22Rv1 (cell line): ENCODE results near the gene NPR1.

Experiments
- H3K27ac ChIP-seq: fragments of 450-650 bp; 2 replicates; pipeline ENCODE4 v1.5.1; 2017
- ZFX ChIP-seq: fragments of 450-650 bp; IDR thresholded peaks from 2 replicates; pipeline ENCODE4 v1.6.1; 2017; ENCODE audit warnings: antibody characterized with exemption, borderline replicate concordance
- TF ChIP-seq, protein P1 (sequence below): fragments of 450-650 bp; IDR thresholded peaks from 2 replicates; pipeline ENCODE4 v1.5.1; 2017; ENCODE audit warnings: mild to moderate bottlenecking

NPR1 gene

DNA sequence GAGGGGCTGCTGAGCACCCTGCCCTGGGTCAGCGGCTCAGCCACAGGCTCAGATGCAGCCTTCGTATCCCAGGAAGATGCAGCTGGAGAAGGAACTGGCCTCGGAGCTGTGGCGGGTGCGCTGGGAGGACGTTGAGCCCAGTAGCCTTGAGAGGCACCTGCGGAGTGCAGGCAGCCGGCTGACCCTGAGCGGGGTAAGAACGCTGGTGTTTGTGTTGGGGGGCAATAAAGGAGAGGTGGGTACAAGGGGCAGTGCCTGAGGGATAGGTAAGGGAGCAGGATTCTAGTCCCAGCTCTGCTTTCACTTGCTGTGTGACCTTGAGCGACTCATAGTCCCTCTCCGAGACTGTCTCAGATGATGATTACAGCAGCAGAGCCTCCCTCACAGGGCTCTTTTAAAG lies 6.4 kb downstream of the NPR1 start:
- TF ChIP-seq ZFX = no peak
- TF ChIP-seq, protein P1, sequence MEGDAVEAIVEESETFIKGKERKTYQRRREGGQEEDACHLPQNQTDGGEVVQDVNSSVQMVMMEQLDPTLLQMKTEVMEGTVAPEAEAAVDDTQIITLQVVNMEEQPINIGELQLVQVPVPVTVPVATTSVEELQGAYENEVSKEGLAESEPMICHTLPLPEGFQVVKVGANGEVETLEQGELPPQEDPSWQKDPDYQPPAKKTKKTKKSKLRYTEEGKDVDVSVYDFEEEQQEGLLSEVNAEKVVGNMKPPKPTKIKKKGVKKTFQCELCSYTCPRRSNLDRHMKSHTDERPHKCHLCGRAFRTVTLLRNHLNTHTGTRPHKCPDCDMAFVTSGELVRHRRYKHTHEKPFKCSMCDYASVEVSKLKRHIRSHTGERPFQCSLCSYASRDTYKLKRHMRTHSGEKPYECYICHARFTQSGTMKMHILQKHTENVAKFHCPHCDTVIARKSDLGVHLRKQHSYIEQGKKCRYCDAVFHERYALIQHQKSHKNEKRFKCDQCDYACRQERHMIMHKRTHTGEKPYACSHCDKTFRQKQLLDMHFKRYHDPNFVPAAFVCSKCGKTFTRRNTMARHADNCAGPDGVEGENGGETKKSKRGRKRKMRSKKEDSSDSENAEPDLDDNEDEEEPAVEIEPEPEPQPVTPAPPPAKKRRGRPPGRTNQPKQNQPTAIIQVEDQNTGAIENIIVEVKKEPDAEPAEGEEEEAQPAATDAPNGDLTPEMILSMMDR = no peak
- H3K27ac ChIP-seq = no peak overlapping the region

DNA sequence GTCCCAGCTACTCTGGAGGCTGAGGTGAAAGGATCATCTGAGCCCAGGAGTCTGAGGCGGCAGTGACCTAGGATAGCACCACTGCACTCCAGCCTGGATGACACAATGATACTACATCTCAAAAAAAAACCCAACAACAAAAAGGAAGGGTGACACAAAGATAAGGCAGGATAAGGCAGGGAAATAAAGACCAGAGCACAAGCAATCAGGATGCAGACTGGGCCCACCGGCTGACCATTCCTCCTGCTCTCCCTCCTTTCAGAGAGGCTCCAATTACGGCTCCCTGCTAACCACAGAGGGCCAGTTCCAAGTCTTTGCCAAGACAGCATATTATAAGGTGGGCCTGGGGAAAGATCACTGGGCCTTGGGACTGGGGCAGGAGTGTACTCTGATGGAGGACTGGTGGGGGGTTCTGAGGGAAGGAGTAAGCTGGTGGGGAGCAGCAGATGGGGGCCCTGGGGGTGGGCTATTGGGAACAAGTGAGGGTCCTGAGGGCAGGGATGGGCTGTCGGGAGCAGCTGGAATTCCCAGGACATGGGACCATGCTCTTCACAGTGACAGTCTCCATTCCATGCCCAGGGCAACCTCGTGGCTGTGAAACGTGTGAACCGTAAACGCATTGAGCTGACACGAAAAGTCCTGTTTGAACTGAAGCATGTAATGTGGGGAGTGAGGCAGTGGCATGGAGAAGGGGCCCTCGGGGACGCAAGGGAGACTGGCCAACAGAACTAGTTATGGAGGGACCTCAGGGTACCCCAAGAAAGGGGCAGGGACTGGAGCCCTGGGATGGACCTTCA lies 7.3 kb downstream of the NPR1 start:
- H3K27ac ChIP-seq = no peak overlapping the region
- TF ChIP-seq ZFX = no peak
- TF ChIP-seq, protein P1 = no peak

DNA sequence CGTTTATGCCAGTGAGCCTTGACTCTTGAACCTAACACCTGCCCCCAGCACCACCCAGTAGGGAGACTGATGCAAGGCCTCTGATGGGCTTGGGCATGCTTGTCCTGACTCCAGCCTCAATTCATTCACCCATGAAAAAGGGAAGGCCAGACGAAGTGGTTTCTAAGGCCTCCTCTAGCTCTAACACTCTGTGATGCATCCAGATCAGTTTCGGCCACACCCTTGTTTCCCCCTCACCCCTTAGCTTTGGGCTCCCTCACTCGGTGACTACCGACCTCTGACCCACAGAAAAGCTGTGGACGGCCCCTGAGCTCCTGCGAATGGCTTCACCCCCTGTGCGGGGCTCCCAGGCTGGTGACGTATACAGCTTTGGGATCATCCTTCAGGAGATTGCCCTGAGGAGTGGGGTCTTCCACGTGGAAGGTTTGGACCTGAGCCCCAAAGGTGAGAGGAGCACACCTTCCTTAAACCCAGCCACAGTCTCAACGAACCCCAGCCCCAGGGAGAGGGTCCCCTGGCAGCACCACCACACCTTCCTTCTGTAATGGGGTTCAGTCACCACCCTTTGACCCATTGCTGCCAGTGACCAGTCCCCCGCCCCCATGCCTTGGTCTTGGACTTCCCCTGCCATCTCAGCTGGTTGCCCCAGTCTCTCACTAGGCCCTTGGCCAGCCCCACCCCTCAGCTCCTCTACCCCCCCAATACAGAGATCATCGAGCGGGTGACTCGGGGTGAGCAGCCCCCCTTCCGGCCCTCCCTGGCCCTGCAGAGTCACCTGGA lies 9.0 kb downstream of the NPR1 start:
- TF ChIP-seq, protein P1 = no peak
- no peak for TF ChIP-seq ZFX
- no peak overlapping the region for H3K27ac ChIP-seq

DNA sequence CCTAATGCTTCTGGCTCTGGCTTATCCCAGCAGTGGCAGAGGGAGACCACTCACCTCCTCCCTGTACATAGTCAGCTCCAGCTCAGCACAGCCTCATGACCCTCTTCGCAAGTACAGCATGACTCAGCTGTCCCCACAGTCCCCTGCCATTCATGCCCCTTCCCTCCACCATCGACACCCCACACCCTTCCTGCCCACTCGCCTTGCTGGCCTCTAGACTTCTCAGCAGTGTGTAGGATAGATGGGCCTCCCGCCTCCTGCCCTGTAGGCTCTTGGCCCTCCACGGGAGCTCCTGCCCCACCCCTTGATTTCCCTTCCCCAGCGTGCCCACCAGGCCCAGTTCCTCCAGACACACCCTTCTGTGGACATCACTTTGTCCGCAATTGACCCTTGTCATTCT lies 9.8 kb downstream of the NPR1 start:
- TF ChIP-seq, protein P1 = no peak
- no peak for TF ChIP-seq ZFX
- no peak overlapping the region for H3K27ac ChIP-seq

DNA sequence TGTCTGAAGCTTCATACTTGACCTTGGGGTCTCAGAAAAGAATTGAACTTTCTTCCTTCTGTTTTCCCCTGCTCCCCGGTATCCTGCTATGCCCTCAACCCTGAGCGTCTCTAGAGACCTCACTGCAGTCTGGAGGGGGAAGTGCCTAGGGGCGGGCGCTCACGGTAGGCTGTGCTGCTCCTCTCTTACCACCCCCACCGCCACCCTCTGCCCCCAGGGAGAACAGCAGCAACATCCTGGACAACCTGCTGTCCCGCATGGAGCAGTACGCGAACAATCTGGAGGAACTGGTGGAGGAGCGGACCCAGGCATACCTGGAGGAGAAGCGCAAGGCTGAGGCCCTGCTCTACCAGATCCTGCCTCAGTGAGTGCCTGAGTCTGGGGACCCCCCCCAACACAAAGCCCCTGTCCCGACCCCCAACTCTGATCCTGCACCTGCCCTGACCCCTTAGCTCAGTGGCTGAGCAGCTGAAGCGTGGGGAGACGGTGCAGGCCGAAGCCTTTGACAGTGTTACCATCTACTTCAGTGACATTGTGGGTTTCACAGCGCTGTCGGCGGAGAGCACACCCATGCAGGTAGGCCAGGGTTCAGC lies 10.3 kb downstream of the NPR1 start:
- no peak overlapping the region for H3K27ac ChIP-seq
- TF ChIP-seq, protein P1 = no peak

DNA sequence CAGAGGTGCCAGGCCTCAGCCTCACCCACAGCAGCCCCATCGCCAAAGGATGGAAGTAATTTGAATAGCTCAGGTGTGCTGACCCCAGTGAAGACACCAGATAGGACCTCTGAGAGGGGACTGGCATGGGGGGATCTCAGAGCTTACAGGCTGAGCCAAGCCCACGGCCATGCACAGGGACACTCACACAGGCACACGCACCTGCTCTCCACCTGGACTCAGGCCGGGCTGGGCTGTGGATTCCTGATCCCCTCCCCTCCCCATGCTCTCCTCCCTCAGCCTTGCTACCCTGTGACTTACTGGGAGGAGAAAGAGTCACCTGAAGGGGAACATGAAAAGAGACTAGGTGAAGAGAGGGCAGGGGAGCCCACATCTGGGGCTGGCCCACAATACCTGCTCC lies 15.0 kb downstream of the NPR1 start:
- no peak for TF ChIP-seq ZFX
- TF ChIP-seq, protein P1 = no peak
- H3K27ac ChIP-seq = no peak overlapping the region

GRCh38 chr1:153696741-153697140 lies 18.3 kb downstream of the NPR1 start:
- no peak for TF ChIP-seq ZFX
- TF ChIP-seq, protein P1 = no peak
- H3K27ac ChIP-seq = no peak overlapping the region
